HEK293 (cell line): Measurements from ENCODE around the gene C3orf20.

Experiments used
- BCL11A ChIP-seq: fragments of 450-650 bp; formaldehyde crosslinking; IDR thresholded peaks from 2 replicates; pipeline ENCODE4 v1.5.1; 2016; ENCODE audit warnings: low read depth, missing biosample characterization, missing genetic modification characterization
- BCL6B ChIP-seq: fragments of 450-650 bp; formaldehyde crosslinking; IDR thresholded peaks from 2 replicates; pipeline ENCODE4 v1.5.1; 2017; ENCODE audit warnings: missing biosample characterization, missing genetic modification characterization
- EGR2 ChIP-seq: fragments of 450-650 bp; formaldehyde crosslinking; IDR thresholded peaks from 2 replicates; pipeline ENCODE4 v1.5.1; 2016; ENCODE audit warnings: low read depth, missing biosample characterization, missing genetic modification characterization
- HOXA7 ChIP-seq: sonication (generic); formaldehyde crosslinking; IDR thresholded peaks from 2 replicates; pipeline ENCODE4 v1.8.1; 2022; ENCODE audit warnings: missing genetic modification reagents, borderline replicate concordance
- HOXD13 ChIP-seq: sonication (generic); formaldehyde crosslinking; IDR thresholded peaks from 2 replicates; pipeline ENCODE4 v1.8.0; 2022; ENCODE audit warnings: missing genetic modification reagents, borderline replicate concordance
- KLF1 ChIP-seq: fragments of 450-650 bp; formaldehyde crosslinking; IDR thresholded peaks from 2 replicates; pipeline ENCODE4 v1.5.1; 2016; ENCODE audit warnings: missing biosample characterization, missing genetic modification characterization
- KLF9 ChIP-seq: fragments of 450-650 bp; formaldehyde crosslinking; IDR thresholded peaks from 2 replicates; pipeline ENCODE4 v1.5.1; 2016; ENCODE audit warnings: missing biosample characterization, missing genetic modification characterization, low read depth
- PATZ1 ChIP-seq: fragments of 450-650 bp; formaldehyde crosslinking; IDR thresholded peaks from 2 replicates; pipeline ENCODE4 v1.5.1; 2016; ENCODE audit warnings: missing biosample characterization, missing genetic modification characterization
- PRDM6 ChIP-seq: fragments of 450-650 bp; formaldehyde crosslinking; IDR thresholded peaks from 2 replicates; pipeline ENCODE4 v1.5.1; 2017; ENCODE audit warnings: missing biosample characterization, missing genetic modification characterization
- SCRT2 ChIP-seq: fragments of 450-650 bp; formaldehyde crosslinking; IDR thresholded peaks from 2 replicates; pipeline ENCODE4 v1.5.1; 2016; ENCODE audit warnings: missing biosample characterization, missing genetic modification characterization
- ZBTB17 ChIP-seq: fragments of 450-650 bp; formaldehyde crosslinking; IDR thresholded peaks from 2 replicates; pipeline ENCODE4 v1.5.1; 2016; ENCODE audit warnings: missing biosample characterization, missing genetic modification characterization
- ZBTB20 ChIP-seq: fragments of 450-650 bp; formaldehyde crosslinking; IDR thresholded peaks from 2 replicates; pipeline ENCODE4 v1.5.1; 2016; ENCODE audit warnings: missing biosample characterization, missing genetic modification characterization
- ZBTB26 ChIP-seq: fragments of 450-650 bp; formaldehyde crosslinking; optimal IDR thresholded peaks from 2 replicates; pipeline ENCODE3; 2016; ENCODE audit warnings: missing biosample characterization, mild to moderate bottlenecking, missing genetic modification characterization
- ZBTB44 ChIP-seq: fragments of 450-650 bp; IDR thresholded peaks from 2 replicates; pipeline ENCODE4 v1.5.1; 2018; ENCODE audit warnings: missing biosample characterization, mild to moderate bottlenecking, missing genetic modification characterization
- ZBTB6 ChIP-seq: fragments of 450-650 bp; formaldehyde crosslinking; IDR thresholded peaks from 2 replicates; pipeline ENCODE4 v1.5.1; 2017; ENCODE audit warnings: missing biosample characterization, missing genetic modification characterization
- ZFHX2 ChIP-seq: fragments of 450-650 bp; formaldehyde crosslinking; conservative IDR thresholded peaks from 2 replicates; pipeline ENCODE4 v1.5.1; 2016; ENCODE audit warnings: missing biosample characterization, missing genetic modification characterization
- ZFP69B ChIP-seq: fragments of 450-650 bp; formaldehyde crosslinking; IDR thresholded peaks from 2 replicates; pipeline ENCODE4 v1.5.1; 2016; ENCODE audit warnings: missing biosample characterization, missing genetic modification characterization
- ZNF121 ChIP-seq: fragments of 450-650 bp; formaldehyde crosslinking; IDR thresholded peaks from 2 replicates; pipeline ENCODE4 v1.5.1; 2016; ENCODE audit warnings: missing biosample characterization, missing genetic modification characterization
- ZNF184 ChIP-seq: fragments of 450-650 bp; IDR thresholded peaks from 2 replicates; pipeline ENCODE4 v1.5.1; 2018; ENCODE audit warnings: missing biosample characterization, mild to moderate bottlenecking, missing genetic modification characterization
- ZNF239 ChIP-seq: fragments of 450-650 bp; formaldehyde crosslinking; IDR thresholded peaks from 2 replicates; pipeline ENCODE4 v1.5.1; 2016; ENCODE audit warnings: missing biosample characterization, missing genetic modification characterization
- ZNF311 ChIP-seq: fragments of 450-650 bp; formaldehyde crosslinking; IDR thresholded peaks from 2 replicates; pipeline ENCODE4 v1.5.1; 2017; ENCODE audit warnings: missing biosample characterization, missing genetic modification characterization, borderline replicate concordance
- ZNF366 ChIP-seq: fragments of 450-650 bp; formaldehyde crosslinking; conservative IDR thresholded peaks from 2 replicates; pipeline ENCODE4 v1.5.1; 2016; ENCODE audit warnings: missing biosample characterization, missing genetic modification characterization
- ZNF394 ChIP-seq: fragments of 450-650 bp; formaldehyde crosslinking; IDR thresholded peaks from 2 replicates; pipeline ENCODE4 v1.5.1; 2016; ENCODE audit warnings: missing biosample characterization, missing genetic modification characterization, mild to moderate bottlenecking, moderate library complexity, borderline replicate concordance
- ZNF558 ChIP-seq: fragments of 450-650 bp; formaldehyde crosslinking; IDR thresholded peaks from 2 replicates; pipeline ENCODE4 v1.5.1; 2016; ENCODE audit warnings: missing biosample characterization, missing genetic modification characterization
- ZNF580 ChIP-seq: fragments of 450-650 bp; formaldehyde crosslinking; IDR thresholded peaks from 2 replicates; pipeline ENCODE4 v1.5.1; 2016; ENCODE audit warnings: missing biosample characterization, missing genetic modification characterization
- ZNF654 ChIP-seq: fragments of 450-650 bp; formaldehyde crosslinking; IDR thresholded peaks from 2 replicates; pipeline ENCODE4 v1.5.1; 2016; ENCODE audit warnings: low read depth, missing biosample characterization, missing genetic modification characterization

The C3orf20 gene

GRCh38 chr3:14640157-14640562 lies 34.8 kb upstream of the C3orf20 start (continued):
- TF ChIP-seq PATZ1, result peak; percentile 21; the same call in 1 of the 2 replicates
- peak; percentile 78 for TF ChIP-seq ZFHX2 (tag by site-specific recombination)
- TF ChIP-seq ZNF366, result no peak
- TF ChIP-seq ZNF394 (tag by site-specific recombination), result no peak
- TF ChIP-seq ZNF654 (tag by site-specific recombination), result no peak
- no peak for TF ChIP-seq ZBTB26 (tag by site-specific recombination)
- peak; percentile 83 for TF ChIP-seq ZBTB17 (tag by site-specific recombination)
- no peak for TF ChIP-seq ZBTB6
- peak; percentile 65; the same call in 1 of the 2 replicates for TF ChIP-seq BCL6B (tag by site-specific recombination)
- TF ChIP-seq ZNF311 (tag by site-specific recombination), result no peak
- no peak for TF ChIP-seq HOXD13 (CRISPR knock-in tag)
- no peak for TF ChIP-seq ZNF558 (tag by site-specific recombination)
- no peak for TF ChIP-seq ZNF239 (tag by site-specific recombination)
- no peak for TF ChIP-seq ZBTB44 (tag by site-specific recombination)
- TF ChIP-seq ZNF184 (tag by site-specific recombination), result no peak
- no peak for TF ChIP-seq SCRT2 (tag by site-specific recombination)
- no peak for TF ChIP-seq PRDM6
- TF ChIP-seq HOXA7 (CRISPR knock-in tag), result no peak
- no peak for TF ChIP-seq BCL11A (tag by site-specific recombination)
- TF ChIP-seq ZBTB20 (tag by site-specific recombination), result peak; percentile 48; the same call in 1 of the 2 replicates
- no peak for TF ChIP-seq ZNF580 (tag by site-specific recombination)
- TF ChIP-seq EGR2, result peak; percentile 75
- no peak for TF ChIP-seq ZNF121
- peak; percentile 54 for TF ChIP-seq KLF1
- TF ChIP-seq ZFP69B (tag by site-specific recombination), result no peak
- TF ChIP-seq KLF9, result peak; percentile 78; the same call in 1 of the 2 replicates
